ENCODE results near the gene VIPR2. TPM values are rescaled to one million over a fixed set of nuclear protein-coding genes. Genes with fewer than 3 reads are reported as not detected.

VIPR2 gene
- total and polyA plus RNA-seq, 2 of the 13 experiments (the other 11 are each of a cell fraction or from before 2014, with no cell fraction given): not detected

DNA sequence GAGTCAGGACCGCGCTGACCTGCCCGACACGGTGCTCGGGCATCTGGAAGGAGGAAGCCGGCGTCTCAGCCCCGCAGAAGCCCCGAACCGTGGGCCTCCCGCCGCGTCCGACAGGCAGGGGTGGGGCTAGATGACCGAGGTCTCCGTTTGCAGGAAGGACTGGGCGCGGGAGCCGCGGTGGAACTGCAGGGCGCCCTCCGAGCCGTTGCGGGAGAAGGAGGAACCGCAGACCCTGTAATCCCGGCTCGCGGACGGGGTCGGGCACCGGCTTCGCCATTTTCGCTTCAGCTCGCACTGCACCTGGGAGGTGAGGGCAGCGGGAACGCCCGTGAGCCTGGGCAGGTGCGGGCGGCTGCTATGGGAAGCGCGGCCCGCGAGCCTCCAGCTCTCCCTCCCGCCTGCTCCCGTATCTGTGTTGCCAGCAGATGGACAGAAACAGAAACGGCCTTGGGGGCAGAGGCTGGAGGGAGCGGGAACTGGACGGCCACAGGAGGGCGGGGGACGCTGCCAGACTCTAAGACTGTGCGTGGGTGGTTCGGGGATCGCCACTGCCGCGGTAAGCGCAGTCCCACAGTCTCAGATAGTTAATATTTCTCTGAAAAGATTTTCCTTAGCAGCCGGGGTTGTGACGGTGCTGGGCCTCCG is 114.1 kb downstream of the VIPR2 start (continued):
- 0 out of 2 replicates have a peak, but pooled peaks have one; percentile 40 for TF ChIP-seq ZNF543 (CRISPR knock-in tag; IDR thresholded peaks at IDR 0.05)
- TF ChIP-seq, protein P1, sequence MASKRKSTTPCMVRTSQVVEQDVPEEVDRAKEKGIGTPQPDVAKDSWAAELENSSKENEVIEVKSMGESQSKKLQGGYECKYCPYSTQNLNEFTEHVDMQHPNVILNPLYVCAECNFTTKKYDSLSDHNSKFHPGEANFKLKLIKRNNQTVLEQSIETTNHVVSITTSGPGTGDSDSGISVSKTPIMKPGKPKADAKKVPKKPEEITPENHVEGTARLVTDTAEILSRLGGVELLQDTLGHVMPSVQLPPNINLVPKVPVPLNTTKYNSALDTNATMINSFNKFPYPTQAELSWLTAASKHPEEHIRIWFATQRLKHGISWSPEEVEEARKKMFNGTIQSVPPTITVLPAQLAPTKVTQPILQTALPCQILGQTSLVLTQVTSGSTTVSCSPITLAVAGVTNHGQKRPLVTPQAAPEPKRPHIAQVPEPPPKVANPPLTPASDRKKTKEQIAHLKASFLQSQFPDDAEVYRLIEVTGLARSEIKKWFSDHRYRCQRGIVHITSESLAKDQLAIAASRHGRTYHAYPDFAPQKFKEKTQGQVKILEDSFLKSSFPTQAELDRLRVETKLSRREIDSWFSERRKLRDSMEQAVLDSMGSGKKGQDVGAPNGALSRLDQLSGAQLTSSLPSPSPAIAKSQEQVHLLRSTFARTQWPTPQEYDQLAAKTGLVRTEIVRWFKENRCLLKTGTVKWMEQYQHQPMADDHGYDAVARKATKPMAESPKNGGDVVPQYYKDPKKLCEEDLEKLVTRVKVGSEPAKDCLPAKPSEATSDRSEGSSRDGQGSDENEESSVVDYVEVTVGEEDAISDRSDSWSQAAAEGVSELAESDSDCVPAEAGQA (IDR thresholded peaks at IDR 0.05; ENCODE audit: low read depth): no peak
- TF ChIP-seq, protein P1 (CRISPR knock-in tag; IDR thresholded peaks at IDR 0.05; ENCODE audit: borderline replicate concordance): no peak
- 0 out of 2 replicates have a peak, but pooled peaks have one; percentile 49 for TF ChIP-seq ZNF343 (CRISPR knock-in tag; IDR thresholded peaks at IDR 0.05)
- TF ChIP-seq ZNF615 (CRISPR knock-in tag; IDR thresholded peaks at IDR 0.05; ENCODE audit: borderline replicate concordance): no peak
- TF ChIP-seq ZFX (CRISPR knock-in tag; IDR thresholded peaks at IDR 0.05; ENCODE audit: low read depth): peak; percentile 41
- TF ChIP-seq TOPORS (CRISPR knock-in tag; IDR thresholded peaks at IDR 0.05): no peak
- peak; percentile 53 for TF ChIP-seq HOXA3 (CRISPR knock-in tag; IDR thresholded peaks at IDR 0.05)
- TF ChIP-seq, protein P2, sequence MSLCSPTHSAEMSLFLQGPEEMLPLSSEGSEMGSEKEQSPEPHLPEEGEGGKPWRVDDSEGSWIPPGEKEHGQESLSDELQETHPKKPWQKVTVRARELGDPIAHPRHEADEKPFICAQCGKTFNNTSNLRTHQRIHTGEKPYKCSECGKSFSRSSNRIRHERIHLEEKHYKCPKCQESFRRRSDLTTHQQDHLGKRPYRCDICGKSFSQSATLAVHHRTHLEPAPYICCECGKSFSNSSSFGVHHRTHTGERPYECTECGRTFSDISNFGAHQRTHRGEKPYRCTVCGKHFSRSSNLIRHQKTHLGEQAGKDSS (CRISPR knock-in tag; IDR thresholded peaks at IDR 0.05; ENCODE audit: borderline replicate concordance, low read depth): 0 out of 2 replicates have a peak, but pooled peaks have one; percentile 34
- no peak for TF ChIP-seq DMAP1 (CRISPR knock-in tag; IDR thresholded peaks at IDR 0.05)
- TF ChIP-seq KDM2A (CRISPR knock-in tag; IDR thresholded peaks at IDR 0.05; ENCODE audit: borderline replicate concordance, low read depth): peak; percentile 77
- TF ChIP-seq ZNF225 (CRISPR knock-in tag; IDR thresholded peaks at IDR 0.05): no peak
- TF ChIP-seq ZNF556 (CRISPR knock-in tag; IDR thresholded peaks at IDR 0.05; ENCODE audit: borderline replicate concordance): 0 out of 2 replicates have a peak, but pooled peaks have one; percentile 39
- TF ChIP-seq HNRNPL (IDR thresholded peaks at IDR 0.05; ENCODE audit: low read depth, low read length): 0 out of 2 replicates have a peak, but pooled peaks have one; percentile 40
- TF ChIP-seq, protein P3, sequence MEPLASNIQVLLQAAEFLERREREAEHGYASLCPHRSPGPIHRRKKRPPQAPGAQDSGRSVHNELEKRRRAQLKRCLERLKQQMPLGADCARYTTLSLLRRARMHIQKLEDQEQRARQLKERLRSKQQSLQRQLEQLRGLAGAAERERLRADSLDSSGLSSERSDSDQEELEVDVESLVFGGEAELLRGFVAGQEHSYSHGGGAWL (CRISPR knock-in tag; IDR thresholded peaks at IDR 0.05): no peak
- TF ChIP-seq, protein P4, sequence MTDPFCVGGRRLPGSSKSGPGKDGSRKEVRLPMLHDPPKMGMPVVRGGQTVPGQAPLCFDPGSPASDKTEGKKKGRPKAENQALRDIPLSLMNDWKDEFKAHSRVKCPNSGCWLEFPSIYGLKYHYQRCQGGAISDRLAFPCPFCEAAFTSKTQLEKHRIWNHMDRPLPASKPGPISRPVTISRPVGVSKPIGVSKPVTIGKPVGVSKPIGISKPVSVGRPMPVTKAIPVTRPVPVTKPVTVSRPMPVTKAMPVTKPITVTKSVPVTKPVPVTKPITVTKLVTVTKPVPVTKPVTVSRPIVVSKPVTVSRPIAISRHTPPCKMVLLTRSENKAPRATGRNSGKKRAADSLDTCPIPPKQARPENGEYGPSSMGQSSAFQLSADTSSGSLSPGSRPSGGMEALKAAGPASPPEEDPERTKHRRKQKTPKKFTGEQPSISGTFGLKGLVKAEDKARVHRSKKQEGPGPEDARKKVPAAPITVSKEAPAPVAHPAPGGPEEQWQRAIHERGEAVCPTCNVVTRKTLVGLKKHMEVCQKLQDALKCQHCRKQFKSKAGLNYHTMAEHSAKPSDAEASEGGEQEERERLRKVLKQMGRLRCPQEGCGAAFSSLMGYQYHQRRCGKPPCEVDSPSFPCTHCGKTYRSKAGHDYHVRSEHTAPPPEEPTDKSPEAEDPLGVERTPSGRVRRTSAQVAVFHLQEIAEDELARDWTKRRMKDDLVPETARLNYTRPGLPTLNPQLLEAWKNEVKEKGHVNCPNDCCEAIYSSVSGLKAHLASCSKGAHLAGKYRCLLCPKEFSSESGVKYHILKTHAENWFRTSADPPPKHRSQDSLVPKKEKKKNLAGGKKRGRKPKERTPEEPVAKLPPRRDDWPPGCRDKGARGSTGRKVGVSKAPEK (CRISPR knock-in tag; IDR thresholded peaks at IDR 0.05; ENCODE audit: borderline replicate concordance): no peak
- no peak for TF ChIP-seq ZNF205 (CRISPR knock-in tag; IDR thresholded peaks at IDR 0.05)
- no peak for TF ChIP-seq TCF7L2 (IDR thresholded peaks at IDR 0.05; ENCODE audit: low read depth, low read length)
- TF ChIP-seq CBX1 (IDR thresholded peaks at IDR 0.05; ENCODE audit: low read depth): no peak
- TF ChIP-seq, protein P5, sequence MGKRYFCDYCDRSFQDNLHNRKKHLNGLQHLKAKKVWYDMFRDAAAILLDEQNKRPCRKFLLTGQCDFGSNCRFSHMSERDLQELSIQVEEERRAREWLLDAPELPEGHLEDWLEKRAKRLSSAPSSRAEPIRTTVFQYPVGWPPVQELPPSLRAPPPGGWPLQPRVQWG (CRISPR knock-in tag; IDR thresholded peaks at IDR 0.05; ENCODE audit: borderline replicate concordance, low read depth): no peak
